GM23338 (cell line): ENCODE results near the gene EQTN.

Source experiments
- CREB1 ChIP-seq: fragments of 250-450 bp; sonication (Bioruptor Pico); IDR thresholded peaks from 2 replicates; pipeline ENCODE4 v1.5.0; 2020; ENCODE audit warnings: low read depth, mild to moderate bottlenecking, moderate library complexity
- CTCF ChIP-seq, 2 experiments: fragments of 200-600 bp in 1 of 2; sonication (generic) in 1 of 2; conservative IDR thresholded peaks; 2 replicates each; pipeline versions ENCODE4 v1.5.1 to v1.6.1; 2016 to 2017; ENCODE audit warnings: antibody characterized with exemption in 2 of 2, low read depth in 2 of 2, mild to moderate bottlenecking in 2 of 2, moderate library complexity in 1 of 2
- ETS1 ChIP-seq: IDR thresholded peaks from 2 replicates; pipeline ENCODE4 v1.6.1; 2016; ENCODE audit warnings: antibody characterized with exemption
- EZH2 ChIP-seq: fragments of 200-600 bp; sonication (generic); IDR thresholded peaks from one replicate; pipeline ENCODE4 v1.8.0; 2017; ENCODE audit warnings: antibody characterized with exemption, mild to moderate bottlenecking, low read depth; ENCODE audit not compliant: unreplicated experiment
- EZH2phosphoT487 ChIP-seq: fragments of 200-600 bp; sonication (generic); IDR thresholded peaks from one replicate; pipeline ENCODE4 v1.8.1; 2018; ENCODE audit warnings: antibody characterized with exemption; ENCODE audit not compliant: unreplicated experiment
- JUNB ChIP-seq: IDR thresholded peaks from one replicate; pipeline ENCODE4 v1.6.1; 2016; ENCODE audit warnings: antibody characterized with exemption; ENCODE audit not compliant: unreplicated experiment
- NANOG ChIP-seq: IDR thresholded peaks from 2 replicates; pipeline ENCODE4 v1.6.1; 2016; ENCODE audit warnings: antibody characterized with exemption, borderline replicate concordance
- POLR2AphosphoS5 ChIP-seq: IDR thresholded peaks from 2 replicates; pipeline ENCODE4 v1.6.1; 2016; ENCODE audit warnings: antibody characterized with exemption, low read depth
- REST ChIP-seq: IDR thresholded peaks from one replicate; pipeline ENCODE4 v1.6.1; 2018; ENCODE audit warnings: antibody characterized with exemption; ENCODE audit not compliant: unreplicated experiment
- STAT1 ChIP-seq: IDR thresholded peaks from one replicate; pipeline ENCODE4 v1.6.1; 2016; ENCODE audit warnings: antibody characterized with exemption; ENCODE audit not compliant: unreplicated experiment
- ZNF114 ChIP-seq: fragments of 250-450 bp; sonication (Bioruptor Pico); IDR thresholded peaks from 2 replicates; pipeline ENCODE4 v1.5.0; 2020; ENCODE audit warnings: mild to moderate bottlenecking, moderate library complexity
- ZNF331 ChIP-seq: fragments of 250-450 bp; sonication (Bioruptor Pico); IDR thresholded peaks from 2 replicates; pipeline ENCODE4 v1.5.0; 2020; ENCODE audit warnings: low read depth, mild to moderate bottlenecking, moderate library complexity
- ZNF462 ChIP-seq: fragments of 250-450 bp; sonication (Bioruptor Pico); IDR thresholded peaks from 2 replicates; pipeline ENCODE4 v1.5.0; 2020; ENCODE audit warnings: mild to moderate bottlenecking, moderate library complexity

- TF ChIP-seq CTCF (conservative IDR thresholded peaks at IDR 0.05; ENCODE audit: low read depth in 2 of 2) (no peak), POLR2AphosphoS5 (no peak), EZH2phosphoT487 (no peak), EZH2 (no peak), REST (no peak), NANOG (no peak), ZNF114 (CRISPR knock-in tag) (no peak), ZNF331 (CRISPR knock-in tag) (no peak), CREB1 (CRISPR knock-in tag) (no peak), ETS1 (no peak), JUNB (no peak), STAT1 (no peak), ZNF462 (CRISPR knock-in tag) (no peak)
Measured at GRCh38 chr9:27328483-27328882, 31.5 kb upstream of the EQTN start.
